Mesenchymal stem cell (in vitro differentiated cells and primary cell): ENCODE results near the gene CDYL.

Experiments
- DNase-seq: peaks from one replicate; pipeline ENCODE4 v3.0.0-alpha.2; 2013
- H2AFZ ChIP-seq: one replicate; pipeline ENCODE4 v1.6.1; 2013; ENCODE audit warnings: low read depth, mild to moderate bottlenecking, control low read depth, inconsistent platforms, low read length, moderate library complexity
- H2AK5ac ChIP-seq: 2 replicates; pipeline ENCODE4 v1.6.1; 2013; ENCODE audit warnings: low read length, moderate library complexity, mild to moderate bottlenecking, inconsistent platforms; ENCODE audit not compliant: severe bottlenecking
- H2BK120ac ChIP-seq: one replicate; pipeline ENCODE4 v1.6.1; 2013; ENCODE audit warnings: low read depth, mild to moderate bottlenecking, inconsistent platforms, low read length, moderate library complexity
- H2BK12ac ChIP-seq, 2 experiments: one replicate each; pipeline ENCODE4 v1.6.1; 2013; ENCODE audit warnings: inconsistent platforms in 2 of 2, low read length in 2 of 2, mild to moderate bottlenecking in 2 of 2, moderate library complexity in 2 of 2, control low read depth in 1 of 2
- H2BK15ac ChIP-seq: one replicate; pipeline ENCODE4 v1.6.1; 2013; ENCODE audit warnings: mild to moderate bottlenecking, low read depth, inconsistent platforms; ENCODE audit not compliant: poor library complexity, severe bottlenecking
- H2BK5ac ChIP-seq: 2 replicates; pipeline ENCODE4 v1.6.1; 2013; ENCODE audit warnings: low read depth, mild to moderate bottlenecking, low read length, control low read depth, inconsistent platforms; ENCODE audit not compliant: poor library complexity, severe bottlenecking
- H3K14ac ChIP-seq, 2 experiments: one replicate each; pipeline ENCODE4 v1.6.1; 2013; ENCODE audit warnings: inconsistent platforms in 2 of 2, low read length in 2 of 2, control low read depth in 1 of 2, mild to moderate bottlenecking in 1 of 2, moderate library complexity in 1 of 2
- H3K18ac ChIP-seq, 2 experiments: one replicate each; pipeline ENCODE4 v1.6.1; 2013; ENCODE audit warnings: inconsistent platforms in 2 of 2, low read length in 2 of 2, control low read depth in 1 of 2, low read depth in 1 of 2, mild to moderate bottlenecking in 1 of 2
- H3K23ac ChIP-seq, 2 experiments: one replicate each; pipeline ENCODE4 v1.6.1; 2013; ENCODE audit warnings: inconsistent platforms in 2 of 2, low read length in 2 of 2, mild to moderate bottlenecking in 2 of 2, moderate library complexity in 2 of 2, control low read depth in 1 of 2
- H3K27ac ChIP-seq: 2 replicates; pipeline ENCODE4 v1.5.1; 2013; ENCODE audit warnings: mild to moderate bottlenecking, moderate library complexity, low read length, control low read depth, inconsistent platforms; ENCODE audit not compliant: poor library complexity, severe bottlenecking
- H3K27me3 ChIP-seq, 2 experiments: 2 replicates each; pipeline versions ENCODE4 v1.6.1 to v1.7.0; 2013; ENCODE audit warnings: low read length in 2 of 2, mild to moderate bottlenecking in 2 of 2, moderate library complexity in 2 of 2, control low read depth in 1 of 2, inconsistent platforms in 1 of 2; ENCODE audit not compliant: control insufficient read depth in 1 of 2, insufficient read depth in 1 of 2
- H3K36me3 ChIP-seq, 2 experiments: 2 replicates each; pipeline versions ENCODE4 v1.6.1 to v1.7.0; 2013; ENCODE audit warnings: low read length in 2 of 2, control low read depth in 1 of 2, inconsistent platforms in 1 of 2, low read depth in 1 of 2, mild to moderate bottlenecking in 1 of 2; ENCODE audit not compliant: insufficient read depth in 2 of 2, control insufficient read depth in 1 of 2
- H3K4ac ChIP-seq, 2 experiments: one replicate each; pipeline ENCODE4 v1.6.1; 2013; ENCODE audit warnings: inconsistent platforms in 2 of 2, low read length in 2 of 2, mild to moderate bottlenecking in 2 of 2, moderate library complexity in 2 of 2, control low read depth in 1 of 2, low read depth in 1 of 2
- H3K4me1 ChIP-seq: 2 replicates; pipeline ENCODE4 v1.6.1; 2013; ENCODE audit warnings: low read depth, low read length, control low read depth; ENCODE audit not compliant: control insufficient read depth, insufficient read depth
- H3K4me2 ChIP-seq: 2 replicates; pipeline ENCODE4 v1.6.1; 2013; ENCODE audit warnings: low read length, mild to moderate bottlenecking, inconsistent platforms; ENCODE audit not compliant: poor library complexity, severe bottlenecking
- H3K4me3 ChIP-seq, 2 experiments: 2 replicates each; pipeline versions ENCODE4 v1.5.1 to v1.7.0; 2013; ENCODE audit warnings: low read length in 2 of 2, mild to moderate bottlenecking in 2 of 2, control low read depth in 1 of 2, low read depth in 1 of 2; ENCODE audit not compliant: insufficient read depth in 1 of 2
- H3K79me1 ChIP-seq: replicated peaks from 2 replicates; pipeline ENCODE4 v1.6.1; 2013; ENCODE audit warnings: mild to moderate bottlenecking, control low read depth, low read length, inconsistent platforms; ENCODE audit not compliant: poor library complexity, severe bottlenecking
- H3K9ac ChIP-seq: 2 replicates; pipeline ENCODE4 v1.7.0; 2013; ENCODE audit warnings: mild to moderate bottlenecking, low read length, moderate library complexity
- H3K9me3 ChIP-seq: 2 replicates; pipeline ENCODE4 v1.7.0; 2013; ENCODE audit warnings: mild to moderate bottlenecking, low read length; ENCODE audit not compliant: control insufficient read depth
- H4K8ac ChIP-seq: one replicate; pipeline ENCODE4 v1.6.1; 2013; ENCODE audit warnings: inconsistent platforms, mild to moderate bottlenecking, low read length, moderate library complexity
- H4K91ac ChIP-seq: one replicate; pipeline ENCODE4 v1.6.1; 2013; ENCODE audit warnings: mild to moderate bottlenecking, low read length, inconsistent platforms
- WGBS: methylation state at CpG from one replicate; pipeline ENCODE4 v1.1.7; 2013; ENCODE audit warnings: mixed read lengths; 5-methylcytosine and 5-hydroxymethylcytosine counted together

CDYL gene

GRCh38 chr6:4889701-4890100 is 113.5 kb downstream of the CDYL start:
- peaks cover 30% of the 10 kb centered on the region for H3K79me1 ChIP-seq
- H3K4me1 ChIP-seq = peaks cover 2% of the 10 kb centered on the region
- H2BK120ac ChIP-seq = no peak overlapping the region
- H3K4ac ChIP-seq = no peak overlapping the region
- no peak overlapping the region for H3K23ac ChIP-seq
- H4K8ac ChIP-seq = peak overlapping the region; percentile 88
- no peak overlapping the region for H2BK5ac ChIP-seq
- H2BK15ac ChIP-seq = no peak overlapping the region
- H3K27ac ChIP-seq = no peak overlapping the region
- H3K4me3 ChIP-seq = no peak overlapping the region
- no peak overlapping the region for H2AK5ac ChIP-seq
- H4K91ac ChIP-seq = peak overlapping the region; percentile 58
- no peaks in the 10 kb centered on the region for H3K27me3 ChIP-seq
- peaks cover 18 to 24% of the 10 kb centered on the region in 2 experiments for H3K36me3 ChIP-seq
- no peak for DNase-seq
- no peak overlapping the region for H3K14ac ChIP-seq
- 74% methylated on average over 4 of the region's 5 CpGs for WGBS
- H2AFZ ChIP-seq = no peak overlapping the region
- H3K9me3 ChIP-seq = no peaks in the 10 kb centered on the region
- no peak overlapping the region for H3K18ac ChIP-seq
- no peak overlapping the region for H3K4me2 ChIP-seq
- H2BK12ac ChIP-seq = no peak overlapping the region
- no peak overlapping the region for H3K9ac ChIP-seq

GRCh38 chr6:4890191-4890590 is 114.0 kb downstream of the CDYL start:
- Histone ChIP-seq H2BK120ac (no peak overlapping the region), H3K9ac (no peak overlapping the region), H2AFZ (no peak overlapping the region), H3K9me3 (no peaks in the 10 kb centered on the region), H3K27ac (no peak overlapping the region), H3K4me2 (no peak overlapping the region), H3K79me1 (peaks cover 28% of the 10 kb centered on the region), H3K4ac (no peak overlapping the region), H3K4me1 (peaks cover 2% of the 10 kb centered on the region), H2AK5ac (no peak overlapping the region), H3K23ac (no peak overlapping the region), H3K27me3 (no peaks in the 10 kb centered on the region), H2BK5ac (no peak overlapping the region), H3K36me3 (peaks cover 18 to 24% of the 10 kb centered on the region in 2 experiments), H2BK15ac (no peak overlapping the region), H3K14ac (no peak overlapping the region), H3K18ac (no peak overlapping the region), H2BK12ac (no peak overlapping the region), H3K4me3 (no peak overlapping the region), H4K91ac (no peak overlapping the region), H4K8ac (no peak overlapping the region)
- DNase-seq = no peak
- WGBS = 94% methylated on average over 9 of the region's 9 CpGs

GRCh38 chr6:4890627-4891026 is 114.4 kb downstream of the CDYL start:
- H3K79me1 ChIP-seq = peaks cover 30% of the 10 kb centered on the region
- H3K18ac ChIP-seq = no peak overlapping the region
- H2BK15ac ChIP-seq = no peak overlapping the region
- no peaks in the 10 kb centered on the region for H3K27me3 ChIP-seq
- no peak overlapping the region for H3K4me3 ChIP-seq
- no peak overlapping the region for H3K4ac ChIP-seq
- peaks cover 18 to 24% of the 10 kb centered on the region in 2 experiments for H3K36me3 ChIP-seq
- no peaks in the 10 kb centered on the region for H3K9me3 ChIP-seq
- no peak overlapping the region for H4K8ac ChIP-seq
- no peak overlapping the region for H2BK120ac ChIP-seq
- no peak overlapping the region for H3K4me2 ChIP-seq
- H3K23ac ChIP-seq = no peak overlapping the region
- no peak overlapping the region for H3K14ac ChIP-seq
- H3K27ac ChIP-seq = no peak overlapping the region
- H2BK5ac ChIP-seq = no peak overlapping the region
- no peak overlapping the region for H3K9ac ChIP-seq
- H2AFZ ChIP-seq = no peak overlapping the region
- H2AK5ac ChIP-seq = no peak overlapping the region
- H3K4me1 ChIP-seq = peaks cover 2% of the 10 kb centered on the region
- no peak for DNase-seq
- H4K91ac ChIP-seq = no peak overlapping the region
- 98% methylated on average over 11 of the region's 11 CpGs for WGBS
- H2BK12ac ChIP-seq = no peak overlapping the region

- no peak overlapping the region for H2AK5ac ChIP-seq
- H3K4me1 ChIP-seq = peaks cover 2% of the 10 kb centered on the region
- no peak overlapping the region for H2BK5ac ChIP-seq
- no peak overlapping the region for H2BK12ac ChIP-seq
- H4K91ac ChIP-seq = no peak overlapping the region
- H3K23ac ChIP-seq = no peak overlapping the region
- H4K8ac ChIP-seq = no peak overlapping the region
- H3K27ac ChIP-seq = no peak overlapping the region
- no peak overlapping the region for H2BK120ac ChIP-seq
- 98% methylated on average over 4 of the region's 6 CpGs for WGBS
- no peak overlapping the region for H3K4me2 ChIP-seq
- peaks cover 31% of the 10 kb centered on the region for H3K79me1 ChIP-seq
- H3K9me3 ChIP-seq = no peaks in the 10 kb centered on the region
- no peak overlapping the region for H3K4me3 ChIP-seq
- peaks cover 20 to 25% of the 10 kb centered on the region in 2 experiments for H3K36me3 ChIP-seq
- no peak overlapping the region for H2AFZ ChIP-seq
- H3K9ac ChIP-seq = no peak overlapping the region
- no peak overlapping the region for H2BK15ac ChIP-seq
- no peak overlapping the region for H3K18ac ChIP-seq
- H3K4ac ChIP-seq = no peak overlapping the region
- DNase-seq = no peak
- no peaks in the 10 kb centered on the region for H3K27me3 ChIP-seq
- no peak overlapping the region for H3K14ac ChIP-seq
These were observed 114.9 kb downstream of the CDYL start for GRCh38 chr6:4891141-4891540.
